Ishikawa (cell line): Measurements from ENCODE around the gene CNN3.

ENCODE experiments used
- CREB1 ChIP-seq: IDR thresholded peaks from 2 replicates; pipeline ENCODE4 v1.6.1; 2012; ENCODE audit warnings: low read depth
- EGR1 ChIP-seq: IDR thresholded peaks from 2 replicates; pipeline ENCODE4 v1.6.1; 2012
- EP300 ChIP-seq: IDR thresholded peaks from 2 replicates; pipeline ENCODE4 v1.6.1; 2012; ENCODE audit warnings: borderline replicate concordance
- FOXM1 ChIP-seq: IDR thresholded peaks from 2 replicates; pipeline ENCODE4 v1.6.1; 2012; ENCODE audit warnings: low read depth, borderline replicate concordance
- RAD21 ChIP-seq: IDR thresholded peaks from 2 replicates; pipeline ENCODE4 v1.6.1; 2012; ENCODE audit warnings: low read depth
- TAF1 ChIP-seq: IDR thresholded peaks from 2 replicates; pipeline ENCODE4 v1.6.1; 2012; ENCODE audit warnings: low read depth, mild to moderate bottlenecking
- TEAD4 ChIP-seq: IDR thresholded peaks from 2 replicates; pipeline ENCODE4 v1.6.1; 2012
- YY1 ChIP-seq: IDR thresholded peaks from 2 replicates; pipeline ENCODE4 v1.6.1; 2012; ENCODE audit warnings: low read depth
- ZBTB7A ChIP-seq: IDR thresholded peaks from 2 replicates; pipeline ENCODE4 v1.6.1; 2012; ENCODE audit warnings: low read depth
- TF ChIP-seq, protein P1 (sequence below): IDR thresholded peaks from 2 replicates; pipeline ENCODE4 v1.6.1; 2012
- TF ChIP-seq, protein P2 (sequence below): IDR thresholded peaks from 2 replicates; pipeline ENCODE4 v1.6.1; 2012
- TF ChIP-seq, protein P3 (sequence below): IDR thresholded peaks from 2 replicates; pipeline ENCODE4 v1.6.1; 2012; ENCODE audit warnings: low read depth, mild to moderate bottlenecking

DNA sequence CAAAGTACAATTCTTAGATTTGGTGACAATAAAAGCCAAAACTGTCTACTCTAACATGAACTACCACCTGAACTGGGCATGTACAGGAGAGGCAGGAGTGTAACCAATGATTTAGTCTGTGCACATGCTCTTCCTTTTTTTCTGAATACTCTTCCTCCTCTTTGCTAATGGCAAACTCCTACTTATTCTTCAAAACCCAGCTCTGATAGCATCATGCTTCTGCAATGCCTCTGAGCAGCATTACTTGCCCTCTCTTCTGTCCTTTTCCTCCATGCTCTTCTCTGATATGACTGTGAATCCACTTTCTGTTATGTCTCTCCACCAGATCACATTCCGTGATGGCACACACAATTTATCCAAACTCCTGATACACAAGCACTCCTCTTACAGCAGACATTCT, 31.4 kb downstream of the CNN3 start:
- TF ChIP-seq, protein P1, sequence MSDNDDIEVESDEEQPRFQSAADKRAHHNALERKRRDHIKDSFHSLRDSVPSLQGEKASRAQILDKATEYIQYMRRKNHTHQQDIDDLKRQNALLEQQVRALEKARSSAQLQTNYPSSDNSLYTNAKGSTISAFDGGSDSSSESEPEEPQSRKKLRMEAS = no peak
- TF ChIP-seq, protein P2, sequence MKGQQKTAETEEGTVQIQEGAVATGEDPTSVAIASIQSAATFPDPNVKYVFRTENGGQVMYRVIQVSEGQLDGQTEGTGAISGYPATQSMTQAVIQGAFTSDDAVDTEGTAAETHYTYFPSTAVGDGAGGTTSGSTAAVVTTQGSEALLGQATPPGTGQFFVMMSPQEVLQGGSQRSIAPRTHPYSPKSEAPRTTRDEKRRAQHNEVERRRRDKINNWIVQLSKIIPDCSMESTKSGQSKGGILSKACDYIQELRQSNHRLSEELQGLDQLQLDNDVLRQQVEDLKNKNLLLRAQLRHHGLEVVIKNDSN = no peak
- TF ChIP-seq CREB1 (no peak), RAD21 (no peak), TAF1 (no peak), EP300 (no peak), FOXM1 (no peak), YY1 (no peak), ZBTB7A (no peak), EGR1 (no peak), TEAD4 (no peak)
- TF ChIP-seq, protein P3, sequence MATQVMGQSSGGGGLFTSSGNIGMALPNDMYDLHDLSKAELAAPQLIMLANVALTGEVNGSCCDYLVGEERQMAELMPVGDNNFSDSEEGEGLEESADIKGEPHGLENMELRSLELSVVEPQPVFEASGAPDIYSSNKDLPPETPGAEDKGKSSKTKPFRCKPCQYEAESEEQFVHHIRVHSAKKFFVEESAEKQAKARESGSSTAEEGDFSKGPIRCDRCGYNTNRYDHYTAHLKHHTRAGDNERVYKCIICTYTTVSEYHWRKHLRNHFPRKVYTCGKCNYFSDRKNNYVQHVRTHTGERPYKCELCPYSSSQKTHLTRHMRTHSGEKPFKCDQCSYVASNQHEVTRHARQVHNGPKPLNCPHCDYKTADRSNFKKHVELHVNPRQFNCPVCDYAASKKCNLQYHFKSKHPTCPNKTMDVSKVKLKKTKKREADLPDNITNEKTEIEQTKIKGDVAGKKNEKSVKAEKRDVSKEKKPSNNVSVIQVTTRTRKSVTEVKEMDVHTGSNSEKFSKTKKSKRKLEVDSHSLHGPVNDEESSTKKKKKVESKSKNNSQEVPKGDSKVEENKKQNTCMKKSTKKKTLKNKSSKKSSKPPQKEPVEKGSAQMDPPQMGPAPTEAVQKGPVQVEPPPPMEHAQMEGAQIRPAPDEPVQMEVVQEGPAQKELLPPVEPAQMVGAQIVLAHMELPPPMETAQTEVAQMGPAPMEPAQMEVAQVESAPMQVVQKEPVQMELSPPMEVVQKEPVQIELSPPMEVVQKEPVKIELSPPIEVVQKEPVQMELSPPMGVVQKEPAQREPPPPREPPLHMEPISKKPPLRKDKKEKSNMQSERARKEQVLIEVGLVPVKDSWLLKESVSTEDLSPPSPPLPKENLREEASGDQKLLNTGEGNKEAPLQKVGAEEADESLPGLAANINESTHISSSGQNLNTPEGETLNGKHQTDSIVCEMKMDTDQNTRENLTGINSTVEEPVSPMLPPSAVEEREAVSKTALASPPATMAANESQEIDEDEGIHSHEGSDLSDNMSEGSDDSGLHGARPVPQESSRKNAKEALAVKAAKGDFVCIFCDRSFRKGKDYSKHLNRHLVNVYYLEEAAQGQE = no peak
